NB4 (cell line): Measurements from ENCODE around the gene GART.

Experiments used
- POLR2A ChIP-seq: IDR thresholded peaks from 2 replicates; pipeline ENCODE4 v1.6.1; 2011; ENCODE audit warnings: mild to moderate bottlenecking; ENCODE audit not compliant: insufficient read length; ENCODE audit errors: extremely low read depth
- TF ChIP-seq, protein P1 (sequence below): IDR thresholded peaks from one replicate; pipeline ENCODE4 v1.5.1; 2012; ENCODE audit warnings: low read depth, low read length

DNA sequence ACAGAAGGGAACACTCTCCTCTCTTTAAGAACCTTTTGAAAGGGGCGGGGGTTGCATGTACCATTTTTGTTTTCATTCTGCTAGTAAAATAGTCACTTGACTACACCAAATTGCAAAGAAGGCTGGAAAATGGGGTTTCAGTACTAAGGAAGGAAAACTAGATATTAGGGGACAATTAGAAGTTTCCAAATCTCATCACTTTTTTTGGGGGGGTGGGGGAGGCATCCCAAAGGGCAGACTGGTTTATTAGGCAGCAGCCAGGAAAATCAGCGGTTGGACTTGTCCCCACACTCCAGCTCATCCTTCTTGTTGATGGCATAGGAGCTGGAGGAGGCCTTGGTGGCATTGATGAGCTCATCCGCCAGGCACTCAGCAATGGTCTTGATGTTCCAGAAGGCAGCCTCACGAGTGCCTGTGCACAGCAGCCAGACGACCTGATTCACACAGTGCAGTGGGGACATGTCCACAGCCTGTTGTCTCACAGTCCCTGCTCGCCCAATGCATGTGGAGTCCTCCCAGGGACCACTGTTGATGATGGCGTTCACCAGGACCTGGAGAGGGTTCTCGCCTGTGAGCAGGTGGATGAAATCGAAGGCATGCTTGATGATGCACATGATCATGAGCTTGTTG lies 60.5 kb downstream of the GART start:
- TF ChIP-seq, protein P1, sequence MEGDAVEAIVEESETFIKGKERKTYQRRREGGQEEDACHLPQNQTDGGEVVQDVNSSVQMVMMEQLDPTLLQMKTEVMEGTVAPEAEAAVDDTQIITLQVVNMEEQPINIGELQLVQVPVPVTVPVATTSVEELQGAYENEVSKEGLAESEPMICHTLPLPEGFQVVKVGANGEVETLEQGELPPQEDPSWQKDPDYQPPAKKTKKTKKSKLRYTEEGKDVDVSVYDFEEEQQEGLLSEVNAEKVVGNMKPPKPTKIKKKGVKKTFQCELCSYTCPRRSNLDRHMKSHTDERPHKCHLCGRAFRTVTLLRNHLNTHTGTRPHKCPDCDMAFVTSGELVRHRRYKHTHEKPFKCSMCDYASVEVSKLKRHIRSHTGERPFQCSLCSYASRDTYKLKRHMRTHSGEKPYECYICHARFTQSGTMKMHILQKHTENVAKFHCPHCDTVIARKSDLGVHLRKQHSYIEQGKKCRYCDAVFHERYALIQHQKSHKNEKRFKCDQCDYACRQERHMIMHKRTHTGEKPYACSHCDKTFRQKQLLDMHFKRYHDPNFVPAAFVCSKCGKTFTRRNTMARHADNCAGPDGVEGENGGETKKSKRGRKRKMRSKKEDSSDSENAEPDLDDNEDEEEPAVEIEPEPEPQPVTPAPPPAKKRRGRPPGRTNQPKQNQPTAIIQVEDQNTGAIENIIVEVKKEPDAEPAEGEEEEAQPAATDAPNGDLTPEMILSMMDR: no peak
- TF ChIP-seq POLR2A: no peak
